Erythroblast (primary cell): ENCODE data around the gene KRIT1.

ENCODE experiments used
- GATA1 ChIP-seq: IDR thresholded peaks from 2 replicates; pipeline ENCODE4 v1.6.1; 2011; ENCODE audit warnings: low read depth, mild to moderate bottlenecking, control low read depth, low read length, moderate library complexity
- POLR2A ChIP-seq: IDR thresholded peaks from 2 replicates; pipeline ENCODE4 v1.6.1; 2011; ENCODE audit warnings: mild to moderate bottlenecking, low read length

GRCh38 chr7:92177362-92177761 lies 68.4 kb downstream of the KRIT1 start:
- TF ChIP-seq POLR2A: no peak
- TF ChIP-seq GATA1: no peak
